ENCODE measurements around the gene CERS6.
"Not testable (repeated sequence)": the region's sequence is repeated elsewhere in the genome, so short reads cannot be mapped to it uniquely, and the experiment has no call there.

DNA sequence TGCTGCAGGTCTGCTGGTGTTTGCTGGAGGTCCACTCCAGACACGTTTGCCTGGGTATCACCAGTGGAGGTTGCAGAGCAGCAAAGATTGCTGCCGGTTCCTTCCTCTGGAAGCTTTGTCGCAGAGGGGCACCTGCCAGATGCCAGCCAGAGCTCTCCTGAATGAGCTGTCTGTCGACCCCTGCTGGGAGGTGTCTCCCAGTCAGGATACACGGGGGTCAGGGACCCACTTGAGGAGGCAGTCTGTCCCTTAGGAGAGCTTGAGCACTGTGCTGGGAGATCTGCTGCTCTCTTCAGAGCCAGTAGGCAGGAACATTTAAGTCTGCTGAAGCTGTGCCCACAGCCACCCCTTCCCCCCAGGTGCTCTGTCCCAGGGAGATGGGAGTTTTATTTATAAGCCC lies 43.8 kb upstream of the CERS6 start:
- not testable (repeated sequence) for TF ChIP-seq ZNF830 (tag by site-specific recombination; IDR thresholded peaks at IDR 0.05; ENCODE audit: low read depth); ZNF138 (tag by site-specific recombination; IDR thresholded peaks at IDR 0.05; ENCODE audit: borderline replicate concordance); ZNF560 (tag by site-specific recombination; IDR thresholded peaks at IDR 0.05; ENCODE audit: borderline replicate concordance)
- TF ChIP-seq, protein P1, sequence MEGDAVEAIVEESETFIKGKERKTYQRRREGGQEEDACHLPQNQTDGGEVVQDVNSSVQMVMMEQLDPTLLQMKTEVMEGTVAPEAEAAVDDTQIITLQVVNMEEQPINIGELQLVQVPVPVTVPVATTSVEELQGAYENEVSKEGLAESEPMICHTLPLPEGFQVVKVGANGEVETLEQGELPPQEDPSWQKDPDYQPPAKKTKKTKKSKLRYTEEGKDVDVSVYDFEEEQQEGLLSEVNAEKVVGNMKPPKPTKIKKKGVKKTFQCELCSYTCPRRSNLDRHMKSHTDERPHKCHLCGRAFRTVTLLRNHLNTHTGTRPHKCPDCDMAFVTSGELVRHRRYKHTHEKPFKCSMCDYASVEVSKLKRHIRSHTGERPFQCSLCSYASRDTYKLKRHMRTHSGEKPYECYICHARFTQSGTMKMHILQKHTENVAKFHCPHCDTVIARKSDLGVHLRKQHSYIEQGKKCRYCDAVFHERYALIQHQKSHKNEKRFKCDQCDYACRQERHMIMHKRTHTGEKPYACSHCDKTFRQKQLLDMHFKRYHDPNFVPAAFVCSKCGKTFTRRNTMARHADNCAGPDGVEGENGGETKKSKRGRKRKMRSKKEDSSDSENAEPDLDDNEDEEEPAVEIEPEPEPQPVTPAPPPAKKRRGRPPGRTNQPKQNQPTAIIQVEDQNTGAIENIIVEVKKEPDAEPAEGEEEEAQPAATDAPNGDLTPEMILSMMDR (tag by site-specific recombination; IDR thresholded peaks at IDR 0.05): not testable (repeated sequence)
- TF ChIP-seq, protein P2, sequence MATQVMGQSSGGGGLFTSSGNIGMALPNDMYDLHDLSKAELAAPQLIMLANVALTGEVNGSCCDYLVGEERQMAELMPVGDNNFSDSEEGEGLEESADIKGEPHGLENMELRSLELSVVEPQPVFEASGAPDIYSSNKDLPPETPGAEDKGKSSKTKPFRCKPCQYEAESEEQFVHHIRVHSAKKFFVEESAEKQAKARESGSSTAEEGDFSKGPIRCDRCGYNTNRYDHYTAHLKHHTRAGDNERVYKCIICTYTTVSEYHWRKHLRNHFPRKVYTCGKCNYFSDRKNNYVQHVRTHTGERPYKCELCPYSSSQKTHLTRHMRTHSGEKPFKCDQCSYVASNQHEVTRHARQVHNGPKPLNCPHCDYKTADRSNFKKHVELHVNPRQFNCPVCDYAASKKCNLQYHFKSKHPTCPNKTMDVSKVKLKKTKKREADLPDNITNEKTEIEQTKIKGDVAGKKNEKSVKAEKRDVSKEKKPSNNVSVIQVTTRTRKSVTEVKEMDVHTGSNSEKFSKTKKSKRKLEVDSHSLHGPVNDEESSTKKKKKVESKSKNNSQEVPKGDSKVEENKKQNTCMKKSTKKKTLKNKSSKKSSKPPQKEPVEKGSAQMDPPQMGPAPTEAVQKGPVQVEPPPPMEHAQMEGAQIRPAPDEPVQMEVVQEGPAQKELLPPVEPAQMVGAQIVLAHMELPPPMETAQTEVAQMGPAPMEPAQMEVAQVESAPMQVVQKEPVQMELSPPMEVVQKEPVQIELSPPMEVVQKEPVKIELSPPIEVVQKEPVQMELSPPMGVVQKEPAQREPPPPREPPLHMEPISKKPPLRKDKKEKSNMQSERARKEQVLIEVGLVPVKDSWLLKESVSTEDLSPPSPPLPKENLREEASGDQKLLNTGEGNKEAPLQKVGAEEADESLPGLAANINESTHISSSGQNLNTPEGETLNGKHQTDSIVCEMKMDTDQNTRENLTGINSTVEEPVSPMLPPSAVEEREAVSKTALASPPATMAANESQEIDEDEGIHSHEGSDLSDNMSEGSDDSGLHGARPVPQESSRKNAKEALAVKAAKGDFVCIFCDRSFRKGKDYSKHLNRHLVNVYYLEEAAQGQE (tag by site-specific recombination; IDR thresholded peaks at IDR 0.05): not testable (repeated sequence)
- TF ChIP-seq, protein P3, sequence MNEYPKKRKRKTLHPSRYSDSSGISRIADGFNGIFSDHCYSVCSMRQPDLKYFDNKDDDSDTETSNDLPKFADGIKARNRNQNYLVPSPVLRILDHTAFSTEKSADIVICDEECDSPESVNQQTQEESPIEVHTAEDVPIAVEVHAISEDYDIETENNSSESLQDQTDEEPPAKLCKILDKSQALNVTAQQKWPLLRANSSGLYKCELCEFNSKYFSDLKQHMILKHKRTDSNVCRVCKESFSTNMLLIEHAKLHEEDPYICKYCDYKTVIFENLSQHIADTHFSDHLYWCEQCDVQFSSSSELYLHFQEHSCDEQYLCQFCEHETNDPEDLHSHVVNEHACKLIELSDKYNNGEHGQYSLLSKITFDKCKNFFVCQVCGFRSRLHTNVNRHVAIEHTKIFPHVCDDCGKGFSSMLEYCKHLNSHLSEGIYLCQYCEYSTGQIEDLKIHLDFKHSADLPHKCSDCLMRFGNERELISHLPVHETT (tag by site-specific recombination; IDR thresholded peaks at IDR 0.05): not testable (repeated sequence)
